ENCODE data around the gene NSMCE1.

Gene NSMCE1

GRCh38 chr16:27268376-27269299 lies at the start of gene NSMCE1:
NSMCE1 (minus strand) TSS chr16:27268772; CDS start chr16:27257570, 11,202 bp downstream.
- peak; percentile 79 for FAIRE-seq

GRCh38 chr16:27317738-27318391 lies 49.3 kb upstream of the NSMCE1 start:
- no peak for FAIRE-seq

DNA sequence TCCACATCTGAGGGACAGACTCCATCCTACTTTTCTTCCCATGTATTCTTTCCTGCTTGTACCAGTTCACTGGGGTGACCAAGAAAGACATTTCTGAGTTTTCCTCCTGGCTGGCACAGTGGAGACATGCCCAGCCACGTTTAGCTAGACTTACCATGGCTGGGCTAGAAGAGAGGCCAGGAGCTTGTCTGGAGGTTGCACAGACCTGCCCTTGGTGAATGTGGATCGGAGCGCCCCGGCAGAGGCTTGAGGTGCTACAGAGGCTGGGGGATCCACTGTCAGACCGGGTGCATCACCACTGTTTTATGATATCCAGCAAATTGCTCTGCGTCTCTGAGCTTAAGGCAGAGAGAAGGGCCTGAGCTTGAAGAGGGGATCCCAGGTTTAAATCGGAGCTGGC lies 48.7 kb upstream of the NSMCE1 start:
- no peak for FAIRE-seq

DNA sequence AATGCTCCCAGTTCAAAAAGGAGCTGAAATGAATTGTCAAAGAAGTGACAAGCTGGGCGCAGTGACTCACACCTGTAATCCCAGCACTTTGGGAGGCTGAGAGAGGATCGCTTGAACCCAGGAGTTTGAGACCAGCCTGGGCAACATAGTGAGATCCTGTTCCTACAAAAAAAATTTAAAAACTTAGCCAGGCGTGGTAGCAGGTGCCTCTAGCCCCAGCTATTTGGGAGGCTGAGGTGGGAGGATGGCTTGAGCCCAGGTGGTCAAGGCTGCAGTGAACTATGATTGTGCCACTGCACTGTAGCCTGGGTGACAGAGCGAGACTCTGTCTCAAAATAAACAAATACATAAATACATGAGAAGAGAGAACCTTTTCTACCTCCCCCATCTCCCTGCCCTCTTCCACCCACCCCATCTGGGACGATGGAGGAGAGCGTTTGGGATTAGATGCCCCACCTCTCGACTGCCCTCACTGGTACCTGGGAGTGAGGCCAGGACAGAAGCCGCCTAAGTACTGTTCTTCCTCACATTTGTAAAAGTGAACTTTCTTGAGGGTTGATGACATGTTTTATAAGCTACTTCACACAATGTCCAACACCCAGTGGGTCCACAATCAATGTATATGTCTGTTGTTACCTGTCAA lies 47.6 kb upstream of the NSMCE1 start:
- no peak for FAIRE-seq

- no peak for FAIRE-seq
Measured at GRCh38 chr16:27315333-27316037, 46.9 kb upstream of the NSMCE1 start.

GRCh38 chr16:27314986-27315332 lies 46.4 kb upstream of the NSMCE1 start:
- FAIRE-seq = no peak

DNA sequence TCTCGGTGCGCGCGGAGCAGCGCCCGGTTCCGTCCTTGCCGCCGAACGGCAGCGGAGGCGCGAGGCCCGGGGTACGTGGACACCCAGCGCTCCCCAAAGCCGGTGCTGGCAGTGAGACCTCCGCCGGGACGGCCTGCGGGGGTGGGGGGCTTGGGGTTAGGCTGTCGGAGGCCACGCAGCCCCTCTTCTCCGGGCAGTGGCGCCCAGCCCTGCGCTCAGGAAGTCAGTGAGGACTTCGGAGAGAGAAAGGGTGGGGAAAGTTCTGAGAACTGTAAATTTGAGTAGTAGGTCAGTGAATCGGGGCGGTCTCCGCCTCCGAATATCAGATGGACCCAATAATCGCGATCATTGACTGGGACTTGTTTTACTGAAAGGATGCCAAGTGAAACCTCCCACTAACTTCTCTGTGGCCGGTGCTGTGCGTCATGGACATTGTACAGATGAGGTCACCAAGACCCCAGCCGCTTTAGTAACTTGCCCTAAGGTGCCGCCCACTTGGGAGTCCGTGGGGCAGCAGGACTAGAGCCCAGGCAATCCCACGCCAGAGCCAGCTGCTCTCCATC lies 45.7 kb upstream of the NSMCE1 start:
- FAIRE-seq = no peak

- FAIRE-seq = no peak
Measured at GRCh38 chr16:27313422-27314160, 45.0 kb upstream of the NSMCE1 start, which contains the start of gene IL4R. IL4R (plus strand) TSS chr16:27313974; CDS start chr16:27340204, 26,230 bp downstream.

DNA sequence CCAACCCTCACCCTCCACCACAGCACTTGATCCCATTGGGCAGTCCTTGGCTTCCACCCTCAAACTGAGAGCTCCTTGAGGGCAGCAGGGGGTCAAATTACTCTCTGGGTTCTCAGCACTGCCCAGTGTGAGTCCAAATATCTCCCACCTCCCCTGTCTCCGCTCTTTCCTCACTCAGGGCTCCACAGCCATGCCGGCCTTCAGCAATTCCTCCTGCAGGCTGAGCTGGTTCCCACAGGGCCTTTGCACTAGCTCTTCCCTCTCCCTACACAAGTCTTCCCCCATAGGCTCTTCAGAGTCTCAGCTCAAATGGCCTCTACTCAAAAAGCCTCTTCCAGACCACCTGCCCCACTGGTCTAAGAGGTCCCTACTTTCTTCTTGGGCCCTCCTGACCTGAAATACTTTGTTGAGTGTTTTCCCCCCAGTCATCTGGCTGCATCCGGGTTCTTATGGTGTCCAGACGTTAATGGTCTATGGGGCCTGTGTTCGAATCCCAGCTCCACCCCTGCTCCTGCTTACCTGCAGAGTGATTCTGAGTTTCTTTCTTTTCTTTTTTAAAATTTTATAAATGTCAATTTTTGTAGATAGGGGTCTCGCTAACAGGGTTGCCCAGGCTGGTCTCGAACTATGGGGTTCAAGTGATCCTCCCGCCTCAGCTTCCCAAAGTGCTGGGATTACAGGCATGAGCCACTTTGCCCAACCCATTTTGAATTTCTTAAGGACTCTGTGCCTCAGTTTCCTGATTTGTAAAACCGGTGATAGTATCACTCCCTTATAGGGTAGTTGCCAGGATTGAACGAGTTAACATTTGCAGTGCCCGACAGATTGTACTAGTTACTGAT lies 44.2 kb upstream of the NSMCE1 start:
- no peak for FAIRE-seq

- no peak for FAIRE-seq
Measured at GRCh38 chr16:27311897-27312303, 43.3 kb upstream of the NSMCE1 start.

DNA sequence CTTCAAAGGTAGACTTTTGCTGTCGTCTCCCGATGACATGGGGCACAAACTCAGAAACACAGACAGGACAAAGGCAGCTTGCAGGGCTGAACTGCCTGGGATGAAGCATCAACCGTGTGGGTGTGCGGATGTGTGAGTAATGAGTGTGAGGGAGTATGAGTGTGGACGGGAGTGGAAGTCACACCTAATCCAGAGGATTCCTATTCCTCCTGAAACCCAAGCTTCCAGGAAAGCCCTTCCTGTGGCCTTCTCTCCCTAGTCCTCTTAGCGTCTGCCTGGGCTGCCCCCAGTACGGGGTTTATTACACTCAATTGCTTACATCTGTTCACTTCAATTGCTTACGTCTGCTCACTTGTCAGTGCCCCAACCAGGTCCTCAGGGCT lies 42.9 kb upstream of the NSMCE1 start:
- FAIRE-seq = no peak

- FAIRE-seq = no peak
Measured at GRCh38 chr16:27310576-27311447, 42.2 kb upstream of the NSMCE1 start.

DNA sequence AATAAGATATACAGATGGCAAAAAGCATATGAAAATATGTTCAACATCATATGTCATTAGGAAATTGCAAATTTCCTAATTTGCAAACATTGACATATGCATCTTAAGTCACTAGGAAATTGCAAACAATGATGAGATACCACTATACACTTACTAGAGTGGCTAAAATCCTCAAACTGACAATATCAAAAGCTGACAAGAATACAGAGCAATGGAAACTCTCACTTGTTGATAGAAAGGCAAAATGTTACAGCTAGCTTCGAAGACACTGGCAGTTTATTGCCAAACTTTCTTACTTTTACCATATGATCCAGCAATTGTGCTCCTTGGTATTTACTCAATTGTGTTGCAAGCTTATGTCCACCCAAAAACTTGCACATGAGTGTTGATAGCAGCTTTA lies 40.2 kb upstream of the NSMCE1 start:
- FAIRE-seq = no peak

- no peak for FAIRE-seq
Measured at GRCh38 chr16:27305839-27306442, 37.4 kb upstream of the NSMCE1 start.

DNA sequence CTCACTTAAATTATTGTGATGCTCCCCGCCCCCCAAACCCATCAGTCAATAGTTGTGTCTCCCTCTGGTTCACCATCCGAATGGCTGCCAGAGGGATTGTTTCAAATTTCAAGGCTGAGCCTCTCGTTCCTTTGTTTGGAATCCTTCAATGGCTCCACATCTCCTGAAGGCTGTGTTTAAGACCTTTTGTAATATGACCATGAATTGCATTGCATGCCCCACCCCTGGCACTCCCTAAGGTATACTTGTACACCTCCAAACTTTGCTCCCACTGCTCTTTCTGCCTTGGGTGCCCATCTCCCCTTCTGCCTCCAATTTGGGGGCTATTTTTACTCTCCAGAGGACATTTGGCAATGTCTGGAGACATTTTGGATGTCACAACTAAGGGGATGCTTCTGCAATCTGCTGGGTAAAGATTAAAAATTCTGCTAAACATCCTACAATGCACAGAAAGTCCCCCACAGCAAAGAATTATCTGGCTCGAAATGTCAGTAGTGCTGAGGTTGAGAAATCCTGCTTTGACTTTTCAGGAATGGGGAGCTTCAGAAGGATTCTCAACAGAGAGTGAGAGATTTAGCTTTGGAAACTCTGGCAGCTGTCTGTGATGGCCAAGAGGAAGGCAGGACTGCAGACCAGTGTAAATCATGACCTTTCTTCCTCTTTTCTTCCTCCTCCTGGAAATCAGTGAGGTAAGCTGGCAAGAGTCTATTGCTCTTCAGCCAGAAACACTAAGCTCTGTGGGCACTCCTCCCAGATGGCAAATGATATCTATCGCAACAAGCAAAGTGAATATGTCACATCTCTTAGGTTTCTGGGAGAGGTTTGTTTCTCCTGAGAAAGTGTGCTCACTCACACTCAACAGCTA lies 36.5 kb upstream of the NSMCE1 start:
- FAIRE-seq = no peak

DNA sequence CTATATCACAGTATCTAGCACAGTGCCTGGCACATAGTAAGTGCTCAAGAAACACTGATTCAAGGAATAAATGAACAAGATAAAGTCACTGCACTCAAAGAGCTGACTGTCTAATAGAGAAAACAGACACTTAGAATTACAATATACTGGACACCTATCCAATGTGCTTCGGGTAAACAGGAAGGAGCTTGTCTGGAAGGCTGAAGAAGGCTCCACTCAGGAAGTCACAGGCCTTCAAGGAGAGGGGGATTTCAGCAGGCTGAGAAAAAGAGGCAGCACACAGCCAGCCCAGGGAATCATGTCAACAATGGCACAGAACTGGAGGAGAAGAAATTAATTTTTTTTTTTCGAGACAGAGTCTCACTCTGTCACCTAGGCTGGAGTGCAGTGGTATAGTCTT lies 35.5 kb upstream of the NSMCE1 start:
- FAIRE-seq = no peak

DNA sequence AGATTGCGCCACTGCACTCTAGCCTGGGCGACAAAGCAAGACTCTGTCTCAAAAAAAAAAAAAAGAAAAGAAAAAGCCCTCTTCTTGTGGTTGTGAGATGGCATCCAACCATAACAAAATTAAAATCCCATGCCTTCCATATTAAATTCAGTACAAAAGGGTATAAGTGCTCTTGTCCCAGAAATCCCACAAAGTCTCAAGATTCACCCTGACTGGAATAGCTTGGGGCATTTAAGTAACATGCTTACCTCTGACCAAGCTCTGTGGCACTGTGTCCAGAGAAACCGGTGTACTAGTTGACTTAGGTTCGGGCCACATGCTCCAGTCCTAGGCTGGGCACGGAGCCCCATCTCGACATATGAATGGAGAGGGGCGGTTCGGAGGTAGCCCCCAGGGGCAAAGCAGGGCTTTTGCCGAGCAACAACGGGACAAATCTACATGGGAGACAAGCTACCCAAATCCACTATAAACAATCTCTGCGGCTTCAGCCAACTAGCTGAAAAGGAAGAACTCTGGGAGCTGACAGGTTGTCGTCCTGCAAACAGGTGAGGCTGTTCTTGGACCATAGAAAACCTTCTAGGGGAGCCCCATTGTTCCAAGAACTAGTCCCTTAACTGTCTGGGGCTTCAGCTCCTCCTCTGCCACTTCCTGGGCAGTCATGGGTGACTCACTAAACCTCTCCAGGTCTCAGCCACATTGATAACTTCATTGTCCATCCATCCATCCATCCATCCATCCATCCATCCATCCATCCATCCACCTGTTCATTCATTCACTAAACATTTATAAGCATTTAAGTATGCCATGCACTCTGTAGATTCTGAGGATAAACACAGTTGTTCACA lies 34.9 kb upstream of the NSMCE1 start:
- no peak for FAIRE-seq

DNA sequence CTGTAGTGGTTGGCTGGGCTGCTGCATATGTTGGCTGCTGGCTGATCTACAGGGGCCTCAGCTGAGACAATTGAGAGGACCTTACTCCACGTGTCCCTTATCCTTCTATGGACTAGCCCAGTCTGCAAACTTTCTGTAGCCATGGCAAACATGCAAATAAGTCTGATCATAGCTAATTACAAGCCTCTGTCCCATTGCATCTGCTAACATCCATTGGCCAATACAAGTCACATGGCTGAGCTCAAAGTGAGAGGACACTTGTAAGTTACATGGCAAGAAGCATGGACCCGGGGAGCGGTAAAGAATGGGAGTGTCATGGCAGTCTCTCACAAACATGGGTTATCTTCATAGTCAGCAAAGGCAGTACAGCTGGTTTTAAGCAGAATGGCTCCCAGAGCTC lies 33.6 kb upstream of the NSMCE1 start:
- no peak for FAIRE-seq

All from A204.1 (cell line).